Transverse colon (tissue), 4 donors: ENCODE data around the gene TMEM237. TPM values are rescaled to one million over a fixed set of nuclear protein-coding genes. Genes with fewer than 3 reads are reported as not detected.

ENCODE experiments used
- DNase-seq: peaks from one replicate; pipeline ENCODE4 v3.0.0-alpha.2; 2019
- H3K27ac ChIP-seq, 4 donors: fragments of 200-600 bp; sonication (generic); 2 replicates each; pipeline ENCODE4 v1.5.1; 2016 to 2018; ENCODE audit warnings: inconsistent platforms in 4 of 4
- H3K27me3 ChIP-seq: fragments of 200-600 bp; sonication (generic); 2 replicates; pipeline ENCODE4 v1.5.1; 2017; ENCODE audit warnings: inconsistent platforms
- H3K36me3 ChIP-seq, 4 donors: fragments of 200-600 bp; sonication (generic); 2 replicates each; pipeline ENCODE4 v1.5.1; 2017 to 2019; ENCODE audit warnings: inconsistent platforms in 4 of 4
- H3K4me1 ChIP-seq, 4 donors: fragments of 200-600 bp; sonication (generic); 2 replicates each; pipeline ENCODE4 v1.5.1; 2017 to 2020; ENCODE audit warnings: inconsistent platforms in 4 of 4
- H3K4me3 ChIP-seq, 4 donors: fragments of 200-600 bp; sonication (generic); 1 replicate in 1 of 4; 2 replicates in 3 of 4; pipeline versions ENCODE4 v1.5.1 to v1.6.1; 2017 to 2019; ENCODE audit warnings: inconsistent platforms in 4 of 4
- H3K9me3 ChIP-seq, 2 donors: fragments of 200-600 bp; sonication (generic); 2 replicates each; pipeline ENCODE4 v1.5.1; 2017 to 2019; ENCODE audit warnings: inconsistent platforms in 2 of 2
- CTCF ChIP-seq, 5 experiments: fragments of 200-600 bp in 3 of 5; fragments of 450-650 bp in 2 of 5; sonication (generic) in 3 of 5; IDR thresholded peaks; 1 replicate in 2 of 5; 2 replicates in 3 of 5; pipeline ENCODE4 v1.5.1; 2016 to 2017; ENCODE audit warnings: antibody characterized with exemption in 5 of 5, inconsistent platforms in 3 of 5, mild to moderate bottlenecking in 2 of 5, moderate library complexity in 1 of 5
- EP300 ChIP-seq: sonication (generic); formaldehyde crosslinking; IDR thresholded peaks from one replicate; pipeline ENCODE4 v1.6.1; 2017; ENCODE audit warnings: antibody characterized with exemption, low read depth
- POLR2A ChIP-seq: fragments of 450-650 bp; IDR thresholded peaks from one replicate; pipeline ENCODE4 v1.6.1; 2016; ENCODE audit warnings: antibody characterized with exemption, mild to moderate bottlenecking, moderate library complexity
- POLR2AphosphoS5 ChIP-seq, 3 donors: sonication (generic); formaldehyde crosslinking; IDR thresholded peaks; one replicate each; pipeline ENCODE4 v1.6.1; 2016; ENCODE audit warnings: antibody characterized with exemption in 3 of 3
- WGBS, 2 donors: methylation state at CpG; one replicate each; pipeline ENCODE4 v1.1.5; 2018; ENCODE audit warnings: low coverage in 1 of 2; 5-methylcytosine and 5-hydroxymethylcytosine counted together
- in situ Hi-C, 4 donors: fragments of 200-750 bp; cut with MboI; loops; one replicate each; pipeline versions ENCODE4 v1.15.0 to v1.15.1; 2017; ENCODE audit warnings: low sequenced_read_pairs in 3 of 4, low pct_ligation_motif_present in 1 of 4, low pct_unique_long_range_greater_than_20kb in 1 of 4
- intact Hi-C: fragments of 100-400 bp; cut with DNase I; formaldehyde crosslinking; loops from one replicate; pipeline ENCODE4 v1.15.1; 2023; ENCODE audit warnings: low total_unique reads
- total RNA-seq, 4 donors: library from RNA; depleted of rRNA; stranded (reverse); fragments of >200 nt; gene quantifications; one replicate each; pipeline ENCODE4 v1.1.0, GENCODE V29; 2016

Gene TMEM237
- total RNA-seq, 4 donors from 2014 or later, result 2.0 to 7.6 (median 4.7) TPM

DNA sequence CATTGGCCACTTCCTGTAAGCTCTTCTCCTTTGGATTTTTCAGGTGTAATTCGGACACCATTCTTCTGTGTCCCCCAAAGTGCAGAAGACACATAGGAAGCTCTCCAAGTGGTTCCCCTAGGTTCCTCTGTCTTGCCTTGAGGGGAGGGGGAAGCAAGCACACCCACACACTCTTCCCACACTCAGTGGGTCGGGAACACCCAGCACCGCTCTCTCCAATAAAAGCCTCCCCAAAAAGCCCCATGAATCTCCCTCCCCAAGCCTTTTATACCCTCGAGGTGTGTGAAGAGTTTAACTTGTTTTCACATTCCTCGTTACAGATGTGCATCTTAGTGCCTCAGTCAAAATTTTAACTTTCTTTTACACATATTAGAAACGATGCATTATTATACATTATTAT, 9.9 kb upstream of the TMEM237 start:
- Histone ChIP-seq H3K4me1 (no peaks in the 10 kb centered on the region), H3K27me3 (no peaks in the 10 kb centered on the region), H3K9me3 (no peaks in the 10 kb centered on the region), H3K27ac (no peak overlapping the region), H3K4me3 (no peak overlapping the region), H3K36me3 (no peaks in the 10 kb centered on the region)
- in situ Hi-C loops (no loop called here), intact Hi-C loops (no loop called here)
- 72 to 79% methylated on average over 5 to 6 of the region's 6 CpGs for WGBS, 2 donors
- DNase-seq, result no peak
- TF ChIP-seq CTCF (IDR thresholded peaks at IDR 0.05) (no peak), POLR2A (no peak), POLR2AphosphoS5 (IDR thresholded peaks at IDR 0.05) (no peak), EP300 (no peak)

- Histone ChIP-seq H3K27ac (no peak overlapping the region), H3K27me3 (no peaks in the 10 kb centered on the region), H3K9me3 (no peaks in the 10 kb centered on the region), H3K36me3 (no peaks in the 10 kb centered on the region), H3K4me3 (no peak overlapping the region), H3K4me1 (peaks cover 0 to under 1% (median 0%) of the 10 kb centered on the region in 4 donors)
- intact Hi-C loops (no loop called here), in situ Hi-C loops (no loop called here)
- TF ChIP-seq POLR2AphosphoS5 (IDR thresholded peaks at IDR 0.05), result no peak
- no peak for TF ChIP-seq EP300
- no peak for TF ChIP-seq CTCF (IDR thresholded peaks at IDR 0.05)
- no peak for TF ChIP-seq POLR2A
- 87 to 92% methylated on average over 2 of the region's 2 CpGs for WGBS, 2 donors
- DNase-seq, result no peak
Measured at GRCh38 chr2:201649442-201649841, 6.1 kb upstream of the TMEM237 start.

GRCh38 chr2:201647431-201647830, 4.1 kb upstream of the TMEM237 start:
- Histone ChIP-seq H3K9me3 (no peaks in the 10 kb centered on the region), H3K4me3 (no peak overlapping the region), H3K36me3 (no peaks in the 10 kb centered on the region), H3K4me1 (peaks cover 0 to 11% (median 3%) of the 10 kb centered on the region in 4 donors), H3K27ac (no peak overlapping the region), H3K27me3 (no peaks in the 10 kb centered on the region)
- WGBS, 2 donors, result 91 to 93% methylated on average over 5 of the region's 5 CpGs
- intact Hi-C loops, result no loop called here
- in situ Hi-C loops, result no loop called here
- no peak for DNase-seq
- TF ChIP-seq CTCF (IDR thresholded peaks at IDR 0.05), result no peak
- TF ChIP-seq POLR2AphosphoS5 (IDR thresholded peaks at IDR 0.05), result no peak
- TF ChIP-seq POLR2A, result no peak
- no peak for TF ChIP-seq EP300

DNA sequence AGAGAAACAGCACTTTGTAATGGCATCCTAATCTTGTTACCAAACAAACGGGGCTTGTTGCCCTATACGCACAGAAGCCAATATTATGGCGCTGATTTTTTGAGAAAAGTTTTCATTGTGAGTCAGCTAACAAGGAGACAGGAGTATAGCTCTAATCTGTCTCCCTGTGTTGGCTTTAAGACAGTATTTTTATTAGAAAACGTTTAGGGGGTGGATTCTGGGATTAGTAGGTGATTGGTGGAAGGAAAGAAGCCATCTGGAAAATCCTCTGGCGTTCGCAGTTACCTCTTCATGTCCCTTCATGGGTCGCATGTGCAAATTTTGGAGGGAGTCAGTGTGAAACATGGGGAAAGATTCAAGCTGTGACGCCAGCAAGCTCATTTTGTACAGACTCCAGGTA, 698 bp upstream of the TMEM237 start:
- in situ Hi-C loops, result no loop called here
- TF ChIP-seq CTCF (IDR thresholded peaks at IDR 0.05) (no peak), POLR2AphosphoS5 (IDR thresholded peaks at IDR 0.05) (no peak), POLR2A (peak; percentile 10)
- 62 to 64% methylated on average over 5 to 8 of the region's 8 CpGs for WGBS, 2 donors
- DNase-seq, result no peak
- intact Hi-C loops, result no loop called here
- Histone ChIP-seq H3K27ac (peak overlapping the region; percentile 88 to 91 (median 90)), H3K4me3 (peak overlapping the region in 2 of 4 donors; percentile 80 to 88), H3K4me1 (peaks cover 4 to 17% (median 6%) of the 10 kb centered on the region in 4 donors), H3K9me3 (no peaks in the 10 kb centered on the region), H3K36me3 (no peaks in the 10 kb centered on the region), H3K27me3 (no peaks in the 10 kb centered on the region)
